HG02870 (cell line): Measurements from ENCODE around the gene NDUFAF4.
A peak's percentile ranks its signal among the peaks of the same experiment; 100 is the strongest.

Experiments used
- ATAC-seq: cut with Tn5 transposase; IDR thresholded peaks from one replicate; pipeline ENCODE4 v1.9.1; 2021; ENCODE audit warnings: mild to moderate bottlenecking, moderate library complexity; ENCODE audit not compliant: unreplicated experiment

Gene NDUFAF4

DNA sequence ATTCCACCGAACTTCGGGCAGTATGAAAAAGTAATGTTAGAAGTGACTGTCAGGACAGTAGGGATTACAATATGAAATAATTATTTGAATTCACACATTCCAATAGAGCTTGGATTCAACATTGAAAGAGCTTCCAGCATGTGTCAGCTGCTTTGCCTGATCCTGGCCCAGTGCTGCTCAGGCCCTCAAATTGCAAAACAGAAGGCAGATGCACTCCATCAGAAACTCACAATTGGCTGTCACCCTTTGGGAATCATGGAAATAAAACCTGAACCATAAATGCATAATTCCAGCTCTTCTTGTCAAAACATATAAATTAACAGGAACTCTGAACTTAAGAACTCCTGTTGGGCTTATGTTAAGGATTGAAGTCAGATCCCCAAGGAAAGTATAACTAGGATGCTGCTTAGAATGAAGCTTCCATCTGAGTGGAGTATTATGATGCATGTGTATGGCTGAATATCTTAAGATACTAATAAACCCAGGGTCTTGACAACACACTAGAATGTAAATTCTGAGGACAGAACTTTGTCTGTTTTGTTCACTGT is 1.8 kb upstream of the NDUFAF4 start:
- no peak for ATAC-seq

DNA sequence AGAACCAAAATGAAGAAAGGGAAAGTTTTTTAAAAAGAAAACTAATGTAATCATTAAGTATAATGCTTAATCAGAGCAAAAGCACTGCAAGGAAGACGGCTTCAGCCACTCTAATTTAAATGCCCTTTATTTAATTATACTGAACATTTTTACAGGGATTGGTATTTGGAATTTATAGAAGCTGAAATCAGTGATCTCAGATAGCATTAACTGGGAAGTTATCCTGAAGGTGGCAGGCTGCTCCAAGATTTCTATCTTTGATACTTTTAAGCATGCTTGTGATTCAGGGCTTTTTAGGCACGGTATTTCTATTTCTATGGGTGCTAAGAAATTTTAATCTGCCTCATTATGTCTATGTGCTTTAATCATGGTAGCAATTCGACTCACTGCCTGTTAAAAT is 1.3 kb upstream of the NDUFAF4 start:
- no peak for ATAC-seq

DNA sequence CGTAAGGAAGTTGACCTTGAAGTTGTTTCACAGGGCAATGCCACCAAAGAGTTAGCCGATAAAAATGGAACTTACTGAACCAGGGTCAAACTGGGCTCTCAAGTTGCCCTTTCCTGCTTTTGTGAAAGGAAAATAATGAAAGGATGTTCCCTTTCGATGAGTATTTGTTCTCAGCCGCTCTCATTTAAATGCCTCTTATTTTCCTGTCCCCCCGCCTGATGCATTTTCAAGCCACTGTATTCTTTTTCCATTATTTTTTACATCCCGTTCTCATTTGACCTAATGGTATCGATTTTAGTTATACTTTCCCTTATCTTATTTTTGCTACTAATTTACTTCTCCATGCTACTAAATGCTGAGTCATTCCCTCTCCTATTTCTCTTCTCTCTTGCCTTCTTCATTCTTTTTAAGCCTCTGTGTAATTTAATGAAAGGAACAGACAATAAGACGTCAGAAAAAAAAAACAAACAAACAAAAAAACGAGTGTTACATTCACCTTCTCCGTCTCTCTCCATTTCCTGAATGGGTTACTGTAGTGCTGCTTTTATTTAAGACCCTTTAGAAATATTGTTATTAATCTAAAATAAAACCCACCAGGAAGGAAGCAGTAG is 655 bp upstream of the NDUFAF4 start:
- no peak for ATAC-seq

DNA sequence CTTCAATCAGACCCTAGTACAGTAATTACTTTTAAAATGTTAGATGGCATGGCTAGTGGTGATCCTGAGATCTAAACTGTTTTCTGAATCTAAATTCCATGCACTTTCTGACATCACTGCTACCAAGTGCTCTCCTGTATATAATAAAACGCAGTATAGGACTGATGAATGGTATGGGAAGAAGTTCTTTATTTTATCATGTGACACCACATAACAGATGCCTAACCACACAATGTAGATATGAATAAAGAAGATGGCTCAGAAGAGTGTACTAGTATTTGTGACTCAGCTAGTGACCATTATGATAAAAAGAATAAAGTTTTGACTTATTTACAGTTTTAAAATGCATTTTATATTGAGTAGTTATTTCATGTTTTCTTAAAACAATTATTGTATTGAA is 8.5 kb downstream of the NDUFAF4 start:
- ATAC-seq = no peak

DNA sequence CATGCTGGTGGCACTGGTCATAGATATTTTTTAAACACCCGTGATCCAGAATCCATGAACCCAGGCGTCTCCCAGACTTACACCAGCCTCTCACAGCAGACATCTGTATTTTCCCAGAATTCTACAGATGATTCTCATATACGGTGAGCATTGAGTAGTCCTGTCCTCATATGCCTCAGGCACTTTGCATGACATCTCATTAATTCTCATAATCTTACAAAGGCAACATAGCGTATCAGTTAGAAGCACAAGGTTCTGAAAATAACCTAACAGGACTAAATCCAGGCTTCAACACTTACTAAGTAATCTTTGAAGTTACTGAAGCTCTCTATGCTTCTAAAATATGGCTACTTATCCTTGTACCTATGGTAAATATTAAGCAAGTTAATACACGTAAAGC is 8.9 kb downstream of the NDUFAF4 start:
- ATAC-seq = no peak

DNA sequence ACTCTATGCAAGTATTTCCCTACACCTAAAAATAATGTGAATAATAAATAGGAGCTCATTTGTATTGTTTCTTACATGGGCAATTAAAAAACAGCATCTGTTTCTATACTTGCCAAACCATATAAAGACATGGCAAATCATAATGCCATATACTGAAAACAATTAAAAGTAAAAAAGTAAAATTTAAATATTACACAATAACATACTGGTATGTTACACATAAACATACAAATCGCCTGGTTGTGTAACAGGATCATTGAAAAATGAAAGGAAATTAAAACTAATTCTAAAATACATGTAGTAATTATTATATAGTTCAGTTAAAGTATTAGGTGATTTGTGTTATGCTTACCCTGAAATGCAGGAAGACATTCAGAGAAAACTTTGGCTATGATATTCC is 11.2 kb downstream of the NDUFAF4 start:
- no peak for ATAC-seq

DNA sequence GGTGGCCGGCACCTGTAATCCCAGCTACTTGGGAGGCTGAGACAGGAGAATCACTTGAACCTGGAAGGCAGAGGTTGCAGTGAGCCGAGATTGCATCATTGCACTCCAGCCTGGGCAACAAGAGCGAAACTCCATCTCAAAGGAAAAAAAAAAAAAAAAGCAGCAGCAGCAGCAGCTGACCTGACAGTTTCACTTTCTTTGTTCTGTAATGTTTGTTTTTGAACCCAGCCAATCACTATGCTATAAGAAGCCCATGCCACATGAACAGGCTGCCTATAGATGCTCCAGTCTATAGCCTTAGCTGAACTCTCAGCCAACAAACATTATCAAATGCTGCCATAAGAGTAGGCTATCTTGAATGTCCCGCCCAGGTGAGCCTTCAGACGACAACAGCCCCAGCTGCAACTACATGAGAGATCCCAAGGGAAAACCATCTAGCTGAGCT is 12.5 kb downstream of the NDUFAF4 start:
- ATAC-seq = peak; percentile 89

DNA sequence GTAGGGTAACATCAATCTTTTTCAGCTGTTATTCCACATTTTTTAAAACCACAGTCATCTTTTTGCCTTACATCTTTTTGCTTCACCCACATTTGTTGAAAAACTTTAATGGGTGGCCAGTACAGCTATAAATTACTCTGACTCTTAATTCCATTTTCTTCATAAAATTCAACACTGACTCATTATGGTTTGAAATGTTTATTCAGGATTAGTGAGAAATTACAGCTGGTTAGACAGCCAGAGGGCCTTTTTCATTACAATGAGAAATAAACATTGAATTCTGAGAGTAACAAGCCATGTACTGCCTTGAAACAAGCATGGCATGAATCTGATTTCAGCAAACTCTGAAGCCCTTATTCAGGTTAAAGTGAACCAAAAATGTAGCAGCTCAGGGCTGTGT is 19.5 kb downstream of the NDUFAF4 start:
- no peak for ATAC-seq

DNA sequence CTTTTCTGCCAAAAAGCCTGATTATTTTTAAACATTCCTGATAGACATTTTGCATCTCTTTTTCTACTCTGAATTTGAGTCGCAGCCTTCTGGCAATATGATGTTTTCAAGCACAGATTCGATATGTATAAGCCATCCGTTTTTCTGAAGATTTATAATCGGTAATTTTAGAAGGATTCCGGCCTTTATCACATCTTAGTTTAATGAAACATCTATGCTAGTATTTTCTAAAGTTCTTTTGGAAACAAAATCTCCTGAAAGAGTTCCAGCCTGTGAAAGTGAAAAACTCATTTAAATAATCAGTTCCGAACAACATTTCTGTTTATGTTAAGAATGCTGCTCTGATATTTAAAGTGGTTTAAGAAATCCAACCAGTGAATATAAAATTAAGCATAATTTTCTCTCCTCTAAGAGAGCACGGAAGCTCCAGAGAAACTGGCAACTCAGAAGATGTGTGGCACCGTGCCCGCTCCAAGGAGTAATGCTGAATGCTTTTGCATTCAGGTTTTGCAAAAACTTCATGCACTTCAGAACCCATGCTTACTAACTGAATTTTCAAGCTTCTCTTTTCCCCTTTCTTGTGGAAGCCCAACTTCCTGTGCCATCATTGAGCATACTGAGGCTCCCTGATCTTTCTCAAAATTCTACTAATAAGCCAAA is 20.7 kb downstream of the NDUFAF4 start:
- no peak for ATAC-seq

DNA sequence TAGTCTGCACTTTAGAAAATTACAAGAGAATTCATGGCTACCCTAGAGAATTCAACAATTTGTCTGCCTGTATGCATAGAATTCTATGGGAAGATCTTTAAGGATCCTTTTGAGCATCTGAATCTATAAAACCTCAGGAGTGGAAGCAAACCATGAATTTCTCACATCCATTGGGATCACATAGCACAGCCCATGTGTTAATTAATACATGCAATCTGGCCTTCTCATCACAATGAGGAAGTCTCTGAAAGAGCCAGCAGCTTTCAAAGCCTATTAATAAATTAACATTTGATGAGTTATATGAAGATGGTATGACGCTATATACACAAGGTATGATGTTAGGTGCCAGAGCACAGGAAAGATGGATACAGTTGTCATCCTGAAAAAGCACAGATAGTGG is 24.7 kb downstream of the NDUFAF4 start:
- ATAC-seq = no peak

DNA sequence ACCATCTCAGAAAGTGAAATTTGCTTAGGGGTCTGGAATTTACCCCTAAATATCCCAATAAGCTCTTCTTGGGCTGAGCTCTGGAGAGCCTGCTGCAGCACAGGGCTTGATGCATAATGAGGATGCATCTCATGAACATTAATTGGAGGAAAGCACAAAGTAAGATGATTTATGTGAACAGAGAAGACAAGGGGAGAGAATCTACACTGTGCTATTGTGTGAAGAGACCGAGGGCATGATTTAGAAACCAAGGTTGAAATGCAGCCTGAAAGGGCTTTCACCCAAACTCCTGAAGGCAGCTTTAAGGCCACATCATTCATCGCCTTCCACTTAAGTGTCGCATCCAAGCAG is 32.7 kb downstream of the NDUFAF4 start:
- ATAC-seq = no peak

DNA sequence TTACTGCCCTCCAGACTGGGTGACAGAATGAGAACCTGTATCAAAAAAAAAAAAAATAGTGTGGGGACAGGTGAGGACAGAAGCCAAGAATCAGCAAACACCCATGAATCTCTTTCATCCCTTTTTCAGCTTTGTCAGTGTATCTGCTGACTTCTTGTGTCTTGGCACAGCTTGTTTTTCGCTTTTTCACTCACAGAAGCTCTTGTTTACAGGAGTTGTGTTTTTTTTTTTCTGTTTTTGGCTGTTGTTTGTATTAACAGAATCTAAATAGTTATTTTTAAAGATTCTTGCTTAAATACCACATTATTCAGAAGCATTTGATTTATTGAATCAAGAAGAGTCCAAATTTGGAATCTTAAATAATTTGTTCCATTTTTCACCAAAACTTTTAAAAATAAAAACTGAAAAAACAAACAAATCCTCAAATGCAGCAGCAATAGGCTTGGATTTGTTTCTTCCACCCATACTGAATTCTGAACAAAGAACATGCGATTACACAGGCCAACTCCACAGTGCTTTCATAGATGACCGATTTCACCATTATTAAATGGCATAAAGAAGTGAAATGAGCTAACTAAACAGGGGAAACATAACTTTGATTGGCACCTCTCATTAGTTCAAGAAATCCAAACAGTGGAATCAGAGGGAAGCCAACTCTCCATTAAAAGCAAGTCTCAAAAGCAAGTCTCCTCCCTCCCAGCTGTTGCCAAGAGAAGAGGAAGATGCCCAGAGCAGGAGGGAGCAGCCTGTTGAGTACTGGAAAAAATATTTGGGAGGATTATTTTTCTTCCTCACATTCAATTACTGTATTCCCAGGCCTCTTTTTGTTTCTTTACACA is 33.3 kb downstream of the NDUFAF4 start:
- ATAC-seq = no peak

DNA sequence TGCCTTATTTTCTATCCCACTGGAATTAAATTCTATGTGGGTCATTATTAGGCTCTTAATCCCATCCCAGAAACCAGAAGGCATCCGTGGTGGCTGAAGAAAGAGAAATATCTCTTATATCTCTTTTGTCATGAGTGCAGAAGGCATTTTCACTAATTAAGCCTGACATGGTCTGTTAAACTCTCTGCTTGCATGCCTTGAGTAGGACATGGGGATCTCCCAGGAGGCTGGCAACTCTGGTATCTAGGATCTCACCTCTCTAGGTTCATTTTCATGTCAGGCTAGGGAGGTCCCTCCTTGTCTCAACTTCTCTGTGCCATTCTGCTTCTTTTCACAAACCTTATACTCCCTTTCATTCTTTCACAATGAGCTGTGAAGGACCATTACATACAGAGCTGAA is 35.1 kb downstream of the NDUFAF4 start:
- ATAC-seq = no peak

DNA sequence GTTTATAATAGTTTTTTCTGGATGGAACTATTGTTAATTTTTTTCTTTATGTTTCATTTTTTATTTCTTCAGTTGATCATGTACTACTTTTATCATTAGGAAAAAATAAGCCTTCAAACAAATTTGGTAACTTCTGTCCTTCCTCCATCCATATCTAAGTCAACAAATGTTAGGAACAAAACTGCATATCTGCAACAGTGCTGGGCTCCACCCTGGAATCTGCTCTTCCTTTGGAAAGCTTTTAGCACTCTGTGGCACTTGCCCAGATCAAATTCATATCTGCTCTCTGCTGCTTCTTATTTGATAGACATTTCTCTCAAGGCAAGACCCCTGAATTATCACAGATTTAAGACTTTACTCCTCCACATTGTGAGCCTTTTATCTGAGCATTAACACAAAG is 36.1 kb downstream of the NDUFAF4 start:
- ATAC-seq = no peak

DNA sequence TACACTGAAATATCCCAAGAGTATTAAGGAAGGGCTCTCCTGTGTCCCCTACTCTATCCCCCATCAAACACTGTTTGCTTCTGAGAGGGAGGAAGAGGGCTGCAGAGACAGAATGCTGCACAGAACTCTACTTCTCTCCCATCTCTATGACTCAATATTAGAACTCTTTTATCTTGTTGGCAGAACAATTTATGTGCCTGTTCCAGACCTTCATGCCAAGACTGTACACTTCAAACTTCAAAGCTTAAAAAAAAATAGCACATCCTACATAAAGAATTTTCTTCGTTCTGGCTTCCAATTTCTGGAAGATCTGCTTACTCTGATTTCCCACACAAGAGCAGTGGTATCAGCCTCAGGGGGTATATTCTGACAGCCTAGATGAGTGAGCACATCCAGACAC is 40.8 kb downstream of the NDUFAF4 start:
- no peak for ATAC-seq

DNA sequence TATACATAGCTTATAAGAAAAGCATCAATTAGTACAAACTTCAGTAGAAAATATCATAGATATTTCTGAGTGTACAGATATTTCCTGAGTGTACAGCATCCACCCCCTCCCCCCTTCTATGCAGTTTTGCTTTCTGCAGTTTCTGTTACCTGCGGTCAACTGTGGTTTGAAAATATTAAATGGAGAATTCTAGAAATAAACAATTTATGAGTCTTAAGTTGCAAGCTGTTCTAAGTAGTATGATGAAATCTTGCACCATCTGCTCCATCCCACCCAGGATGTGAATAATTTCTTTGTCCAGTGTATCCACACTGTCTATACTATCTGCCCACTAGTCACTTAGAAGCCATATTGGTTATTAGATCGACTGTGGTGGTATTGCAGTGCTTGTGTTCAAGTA is 44.6 kb downstream of the NDUFAF4 start:
- no peak for ATAC-seq

DNA sequence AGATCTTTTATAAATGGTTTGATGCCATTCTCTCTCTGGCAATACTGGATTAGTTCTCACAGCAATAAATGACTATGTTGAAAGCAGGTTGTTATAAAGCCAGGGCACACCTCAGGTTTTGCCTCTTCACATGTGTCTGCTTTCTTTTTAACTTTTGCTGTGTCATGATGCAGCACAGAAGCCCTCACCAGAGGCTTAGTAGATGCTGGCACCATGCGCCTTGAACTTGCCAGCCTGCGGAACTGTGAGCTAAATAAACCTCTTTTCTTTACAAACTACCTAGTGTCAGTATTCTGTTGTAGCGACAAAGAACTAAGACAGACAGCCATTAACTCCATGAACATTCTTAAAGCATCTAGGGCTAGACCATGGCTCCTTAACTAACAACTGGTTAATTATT is 45.1 kb downstream of the NDUFAF4 start:
- no peak for ATAC-seq

DNA sequence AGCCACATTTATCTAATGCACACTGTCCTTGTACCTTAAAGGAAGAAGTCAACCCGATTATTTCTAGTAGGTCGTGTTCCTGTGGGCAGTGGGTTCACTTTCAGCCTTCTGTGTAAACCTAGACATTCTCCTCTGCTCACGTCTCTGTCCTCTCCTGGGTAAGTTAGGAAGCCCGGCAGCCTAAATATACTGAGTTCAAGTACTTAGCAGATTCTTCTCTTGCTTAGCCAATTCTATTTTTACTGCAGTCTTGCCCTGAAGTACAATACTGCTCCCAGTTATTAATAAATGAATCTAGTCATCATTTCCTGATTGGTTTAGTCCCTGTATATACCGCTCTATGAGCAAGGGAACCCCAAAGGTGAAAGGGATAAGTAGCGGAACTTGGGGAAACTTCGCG is 45.8 kb downstream of the NDUFAF4 start:
- ATAC-seq = no peak

DNA sequence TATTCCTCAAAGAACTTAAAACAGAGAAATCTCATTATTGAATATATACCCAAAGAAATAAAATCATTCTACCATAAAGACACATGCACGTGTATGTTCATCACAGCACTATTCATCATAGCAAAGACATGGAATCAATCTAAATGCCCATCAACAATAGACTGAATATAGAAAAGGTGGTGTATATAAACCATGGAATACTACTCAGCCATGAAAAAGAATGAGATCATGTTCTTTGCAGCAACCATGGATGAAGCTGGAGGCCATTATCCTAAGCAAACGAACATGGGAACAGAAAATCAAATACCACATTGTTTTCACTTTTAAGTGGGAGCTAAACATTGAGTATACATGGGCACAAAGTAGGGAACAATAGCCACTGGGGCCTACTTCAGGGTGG is 48.1 kb downstream of the NDUFAF4 start:
- ATAC-seq = no peak

DNA sequence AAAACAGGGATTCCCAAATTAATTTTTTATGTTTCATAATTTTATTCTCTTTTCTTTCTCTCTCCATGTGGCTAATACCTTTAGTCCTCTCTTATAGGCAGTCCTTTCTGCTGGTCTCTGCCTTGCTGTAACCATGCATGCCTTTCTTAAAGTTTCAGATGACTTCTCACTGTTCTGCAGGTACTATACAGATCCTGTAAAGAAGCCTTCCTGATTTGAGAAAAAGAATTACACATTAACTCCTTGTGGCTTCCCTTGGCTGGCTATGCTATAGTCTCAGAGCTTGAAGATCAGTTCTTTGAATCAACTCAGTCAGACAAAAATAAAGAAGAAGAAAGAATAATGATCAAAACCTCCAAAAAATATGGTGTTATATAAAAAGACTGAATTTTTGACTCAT is 53.2 kb downstream of the NDUFAF4 start:
- ATAC-seq = no peak

DNA sequence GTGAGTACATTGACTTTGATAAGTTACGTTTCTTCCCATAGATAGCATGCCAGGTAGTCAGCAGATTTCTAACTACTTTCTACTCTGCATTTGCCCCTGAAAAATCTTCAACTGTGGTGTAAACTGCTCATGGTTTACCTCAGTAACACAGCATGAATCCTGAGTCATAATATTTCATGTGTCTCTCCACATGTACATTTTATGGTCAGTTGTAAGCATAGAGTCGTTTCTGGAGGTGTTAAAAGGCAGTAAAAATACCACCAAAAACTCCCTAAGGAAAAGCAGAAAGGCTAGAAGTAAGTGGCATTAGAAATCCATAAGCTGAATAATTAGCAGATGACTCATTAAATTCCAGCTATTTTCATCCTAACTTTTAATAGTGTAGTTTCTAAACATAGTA is 56.3 kb downstream of the NDUFAF4 start:
- no peak for ATAC-seq
